Upper lobe of left lung (tissue), 4 donors: ENCODE measurements around the gene PTPDC1.

Experiments
- POLR2A ChIP-seq, 4 donors: fragments of 450-650 bp; IDR thresholded peaks; one replicate each; pipeline ENCODE4 v1.5.1; 2016 to 2017; ENCODE audit warnings: antibody characterized with exemption in 4 of 4, mild to moderate bottlenecking in 2 of 4
- POLR2AphosphoS5 ChIP-seq, 2 donors: sonication (generic); formaldehyde crosslinking; IDR thresholded peaks; one replicate each; pipeline ENCODE4 v1.5.1; 2017; ENCODE audit warnings: antibody characterized with exemption in 2 of 2
- TF ChIP-seq, protein P1 (sequence below), 6 experiments: fragments of 450-650 bp in 4 of 6; fragments of 200-600 bp in 2 of 6; sonication (generic) in 2 of 6; IDR thresholded peaks; one replicate each; pipeline ENCODE4 v1.5.1; 2016 to 2019; ENCODE audit warnings: antibody characterized with exemption in 6 of 6

DNA sequence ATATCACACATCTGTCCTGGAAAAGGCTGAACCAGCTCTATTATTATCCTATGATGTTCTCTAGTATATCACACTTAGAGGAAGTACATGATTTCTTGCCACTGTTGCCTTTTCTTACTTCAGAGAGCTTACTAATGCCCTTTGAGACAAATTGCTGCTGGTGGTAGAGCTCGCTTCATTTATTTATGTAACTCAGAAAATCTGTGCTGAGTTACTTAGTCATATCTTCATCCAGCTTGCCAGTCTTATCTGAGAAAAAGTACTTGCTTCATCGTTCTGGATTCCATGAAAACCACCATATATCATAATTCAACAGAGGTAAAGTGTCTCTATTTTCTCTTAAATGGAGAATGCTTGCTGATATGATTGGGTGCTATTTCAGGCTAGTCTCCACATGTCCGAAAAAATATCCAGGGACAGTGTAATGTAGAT is 26.6 kb downstream of the PTPDC1 start:
- TF ChIP-seq POLR2A (IDR thresholded peaks at IDR 0.05) (no peak), POLR2AphosphoS5 (IDR thresholded peaks at IDR 0.05) (no peak)
- TF ChIP-seq, protein P1, sequence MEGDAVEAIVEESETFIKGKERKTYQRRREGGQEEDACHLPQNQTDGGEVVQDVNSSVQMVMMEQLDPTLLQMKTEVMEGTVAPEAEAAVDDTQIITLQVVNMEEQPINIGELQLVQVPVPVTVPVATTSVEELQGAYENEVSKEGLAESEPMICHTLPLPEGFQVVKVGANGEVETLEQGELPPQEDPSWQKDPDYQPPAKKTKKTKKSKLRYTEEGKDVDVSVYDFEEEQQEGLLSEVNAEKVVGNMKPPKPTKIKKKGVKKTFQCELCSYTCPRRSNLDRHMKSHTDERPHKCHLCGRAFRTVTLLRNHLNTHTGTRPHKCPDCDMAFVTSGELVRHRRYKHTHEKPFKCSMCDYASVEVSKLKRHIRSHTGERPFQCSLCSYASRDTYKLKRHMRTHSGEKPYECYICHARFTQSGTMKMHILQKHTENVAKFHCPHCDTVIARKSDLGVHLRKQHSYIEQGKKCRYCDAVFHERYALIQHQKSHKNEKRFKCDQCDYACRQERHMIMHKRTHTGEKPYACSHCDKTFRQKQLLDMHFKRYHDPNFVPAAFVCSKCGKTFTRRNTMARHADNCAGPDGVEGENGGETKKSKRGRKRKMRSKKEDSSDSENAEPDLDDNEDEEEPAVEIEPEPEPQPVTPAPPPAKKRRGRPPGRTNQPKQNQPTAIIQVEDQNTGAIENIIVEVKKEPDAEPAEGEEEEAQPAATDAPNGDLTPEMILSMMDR (IDR thresholded peaks at IDR 0.05): no peak
